Hematopoietic multipotent progenitor cell treated with erythropoietin and hydrocortisone succinate and interleukin-3 and kit ligand, for 17 days (in vitro differentiated cells): ENCODE measurements around the gene ITIH4.
A peak's percentile ranks its signal among the peaks of the same experiment; 100 is the strongest.

ENCODE experiments used
- DNase-seq: peaks from one replicate; pipeline ENCODE4 v3.0.0-alpha.2; 2015; ENCODE audit warnings: low spot score

ITIH4 gene

GRCh38 chr3:52830535-52831258 lies at the start of gene ITIH4:
Gene ITIH4, minus strand, starts transcription at chr3:52830672. Its CDS starts 30 bp downstream, at chr3:52830642.
- no peak for DNase-seq

- DNase-seq = no peak
Measured at GRCh38 chr3:52880047-52880446, 49.6 kb upstream of the ITIH4 start.

DNA sequence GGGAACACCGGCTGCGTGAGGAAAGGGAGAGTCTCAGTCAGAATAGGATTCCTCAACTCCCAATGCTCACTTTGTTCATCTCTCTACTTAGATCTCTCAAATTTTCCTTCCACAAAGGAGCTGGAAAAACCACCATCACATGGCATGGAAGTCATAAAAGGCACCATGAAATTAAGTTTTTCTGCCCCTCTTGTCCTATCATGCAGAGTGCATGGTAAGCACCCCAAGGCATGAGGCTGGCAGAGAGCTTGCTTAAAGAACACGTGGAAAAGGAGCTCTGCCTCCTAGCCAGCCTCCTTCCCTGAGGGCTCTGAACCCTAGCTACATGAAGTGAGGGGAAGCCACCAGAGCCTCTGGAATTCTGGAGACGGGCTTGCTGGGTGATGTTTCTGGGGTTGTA lies 49.1 kb upstream of the ITIH4 start:
- DNase-seq = no peak

- no peak for DNase-seq
Measured at GRCh38 chr3:52879090-52879489, 48.6 kb upstream of the ITIH4 start.

- DNase-seq = no peak
Measured at GRCh38 chr3:52877085-52877484, 46.6 kb upstream of the ITIH4 start.

GRCh38 chr3:52874864-52875587 lies 44.6 kb upstream of the ITIH4 start:
- no peak for DNase-seq

- no peak for DNase-seq
Measured at GRCh38 chr3:52874160-52874701, 43.8 kb upstream of the ITIH4 start.

DNA sequence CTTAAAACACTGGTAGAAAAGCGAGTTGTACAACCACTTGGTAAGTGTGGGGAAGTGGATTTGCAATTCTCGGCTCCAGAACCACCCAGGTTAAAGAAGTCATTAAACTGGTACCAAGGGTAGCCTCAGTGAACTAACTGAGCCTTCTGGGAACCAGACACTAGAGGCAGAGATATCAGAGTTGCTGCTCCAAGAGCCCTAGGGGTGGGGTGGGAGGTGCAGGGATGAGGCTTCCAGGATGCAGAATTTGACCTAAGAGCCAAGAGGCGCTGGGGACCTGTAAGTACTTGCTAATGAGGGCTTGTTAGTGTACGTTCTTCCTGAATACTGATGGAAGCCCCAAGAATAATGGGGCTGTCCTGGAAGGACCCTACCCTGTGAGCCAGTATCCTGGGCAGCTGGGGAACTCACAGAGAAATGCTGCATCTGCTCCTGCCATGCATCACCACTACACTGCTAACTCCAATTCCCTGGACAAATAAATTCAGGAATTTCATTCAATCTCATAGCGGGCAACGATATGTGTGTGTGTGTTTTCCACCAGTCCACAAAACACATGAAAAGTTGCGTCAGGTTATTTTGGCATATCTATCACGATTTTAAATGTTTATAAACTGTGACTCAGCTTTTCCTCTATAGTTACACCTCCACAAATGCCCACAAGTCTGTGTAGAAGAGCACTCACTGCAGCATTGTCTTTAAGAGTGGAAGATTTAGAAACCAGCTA lies 43.1 kb upstream of the ITIH4 start:
- no peak for DNase-seq

DNA sequence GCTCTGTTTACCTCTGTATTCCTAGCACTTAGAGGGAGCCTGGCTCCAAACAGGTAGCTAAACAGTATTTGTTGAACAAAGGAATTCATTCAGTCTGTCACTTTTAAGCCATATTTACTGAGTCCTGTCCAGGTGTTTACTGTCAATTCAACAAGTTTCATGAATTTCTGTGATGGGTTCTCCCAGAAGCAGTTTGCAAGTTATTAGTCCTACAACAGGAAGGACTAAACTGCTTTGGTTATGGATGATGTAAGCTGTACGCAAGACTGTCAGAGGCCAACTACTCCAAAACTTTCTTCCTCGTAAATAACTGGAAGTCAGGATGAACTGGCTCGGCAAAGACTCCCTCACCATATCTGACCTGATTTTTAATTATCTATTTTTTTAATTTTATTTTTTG lies 41.8 kb upstream of the ITIH4 start:
- no peak for DNase-seq

DNA sequence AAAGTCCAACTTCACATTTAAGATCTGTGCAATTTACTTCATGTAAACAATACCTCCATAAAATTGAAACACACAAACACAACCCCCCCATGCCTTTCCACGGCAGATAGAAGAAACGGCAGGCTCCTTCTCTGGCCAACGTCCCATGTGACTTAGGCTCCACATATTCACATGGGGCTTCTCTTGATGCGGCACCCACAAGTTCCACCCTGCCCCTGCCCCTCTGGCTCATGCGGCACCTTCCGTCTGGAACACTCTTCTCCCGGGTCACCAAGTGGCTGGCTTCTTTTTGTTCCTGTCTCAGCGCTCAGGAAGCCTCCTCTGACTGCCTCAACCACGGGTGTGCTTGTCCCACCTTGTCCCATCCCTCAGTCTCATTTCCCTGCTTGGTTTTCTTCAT lies 41.3 kb upstream of the ITIH4 start:
- DNase-seq = no peak

- no peak for DNase-seq
Measured at GRCh38 chr3:52870471-52870870, 40.0 kb upstream of the ITIH4 start.

DNA sequence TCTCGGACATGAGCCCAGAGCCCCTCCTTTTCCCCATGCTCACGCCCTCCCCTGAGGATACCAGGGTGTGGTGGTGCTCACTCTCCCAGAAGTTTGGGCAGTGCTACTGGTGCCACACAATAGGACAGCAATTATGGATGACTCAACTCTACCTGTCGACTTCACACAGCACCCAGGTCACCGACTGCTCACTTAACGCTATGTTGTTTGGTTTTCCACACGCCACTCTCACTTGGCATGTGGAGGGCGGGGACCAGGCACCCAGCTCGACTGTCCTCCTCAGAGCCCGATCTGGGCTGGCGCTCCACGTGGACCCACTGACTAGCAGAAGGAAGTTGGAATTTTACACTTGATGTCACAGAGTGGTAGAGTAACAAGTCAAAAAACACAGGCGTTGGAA lies 36.0 kb upstream of the ITIH4 start:
- DNase-seq = no peak

DNA sequence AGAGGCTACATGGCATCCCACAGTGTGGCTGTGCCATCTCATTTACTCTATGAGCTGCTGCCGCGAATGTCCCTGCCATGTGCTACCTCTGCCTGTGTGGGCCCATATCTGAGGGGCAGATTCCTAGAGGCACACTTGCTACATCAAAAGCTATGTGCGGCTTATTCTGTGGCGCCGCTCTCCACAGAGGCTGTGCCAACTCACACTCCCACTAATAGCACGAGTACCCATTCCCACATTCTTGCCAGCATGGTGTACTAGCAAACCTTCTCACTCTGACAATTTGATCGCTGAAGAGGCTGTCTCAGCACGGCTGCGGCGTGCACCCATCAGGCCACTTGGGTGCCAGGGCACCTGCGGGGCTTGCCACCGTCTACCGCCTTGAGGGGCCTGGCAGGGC lies 35.5 kb upstream of the ITIH4 start:
- no peak for DNase-seq

DNA sequence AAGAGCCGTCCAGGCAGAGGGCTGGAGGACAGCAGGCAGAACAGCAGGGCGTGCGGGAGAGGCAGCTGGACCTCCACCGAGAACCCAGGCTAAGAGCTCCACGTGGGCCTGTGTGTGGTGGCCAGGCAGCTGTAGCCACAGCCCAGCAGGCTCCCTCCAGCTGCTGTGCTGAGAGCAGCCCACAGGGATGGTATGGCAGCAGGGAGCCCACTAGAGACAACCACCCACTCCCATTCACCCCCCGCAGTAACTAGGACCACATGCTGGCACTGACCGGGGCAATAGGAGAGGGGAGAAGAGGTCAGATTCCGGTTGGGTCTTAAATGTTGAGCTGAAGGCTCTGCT lies 29.9 kb upstream of the ITIH4 start:
- DNase-seq = no peak

DNA sequence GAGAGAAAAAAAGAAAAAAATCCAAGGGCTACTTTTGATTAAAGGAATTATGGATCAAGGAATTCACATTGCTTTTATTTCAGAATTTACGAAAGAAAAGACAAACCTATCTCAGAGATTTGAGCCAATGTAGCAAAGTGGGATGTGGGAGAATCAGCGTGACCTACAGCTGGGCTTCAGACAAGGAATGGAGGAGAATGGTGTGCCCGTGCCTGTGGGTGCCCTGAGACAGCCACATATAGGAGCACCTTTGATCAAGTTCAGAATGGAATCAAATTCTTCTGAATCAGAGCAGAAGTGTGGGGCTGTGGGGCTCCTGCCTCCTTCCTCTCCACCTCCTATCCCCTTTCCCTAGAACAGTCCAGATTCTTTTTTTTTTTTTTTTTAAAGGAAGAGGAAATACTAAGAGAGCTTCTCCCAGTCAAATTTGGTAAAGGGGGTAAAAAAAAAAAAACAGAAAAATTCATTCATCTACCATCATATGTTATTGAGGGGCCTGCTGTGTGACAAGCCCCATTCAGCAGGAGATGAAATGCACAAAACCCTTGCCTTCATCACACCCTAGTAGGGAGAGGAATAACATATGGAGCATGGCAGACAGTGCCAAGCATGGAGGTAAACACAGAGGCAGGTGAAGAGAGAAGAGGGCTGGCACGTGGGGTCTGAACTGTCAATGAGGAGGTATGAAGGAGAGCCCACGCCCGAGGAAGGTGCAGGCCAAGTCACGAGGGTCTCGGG lies 29.4 kb upstream of the ITIH4 start:
- no peak for DNase-seq

DNA sequence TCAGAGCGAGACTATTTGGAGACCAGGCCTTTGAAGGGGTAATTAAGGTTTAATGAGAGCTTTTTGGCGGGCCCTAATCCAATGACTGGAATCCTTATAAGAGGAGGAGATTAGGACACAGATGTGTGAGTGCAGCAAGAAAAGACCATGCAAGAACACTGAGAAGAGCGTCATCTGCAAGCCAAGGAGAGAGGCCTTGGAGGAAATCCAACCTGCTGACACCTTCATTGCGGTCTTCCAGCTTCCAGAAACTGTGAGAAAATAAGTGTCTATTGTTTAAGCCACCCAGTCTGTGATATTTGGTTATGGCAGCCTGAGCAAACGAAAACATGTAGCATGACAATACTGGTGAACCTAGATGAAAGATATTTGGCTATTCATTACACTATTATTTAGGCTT lies 27.4 kb upstream of the ITIH4 start:
- no peak for DNase-seq

DNA sequence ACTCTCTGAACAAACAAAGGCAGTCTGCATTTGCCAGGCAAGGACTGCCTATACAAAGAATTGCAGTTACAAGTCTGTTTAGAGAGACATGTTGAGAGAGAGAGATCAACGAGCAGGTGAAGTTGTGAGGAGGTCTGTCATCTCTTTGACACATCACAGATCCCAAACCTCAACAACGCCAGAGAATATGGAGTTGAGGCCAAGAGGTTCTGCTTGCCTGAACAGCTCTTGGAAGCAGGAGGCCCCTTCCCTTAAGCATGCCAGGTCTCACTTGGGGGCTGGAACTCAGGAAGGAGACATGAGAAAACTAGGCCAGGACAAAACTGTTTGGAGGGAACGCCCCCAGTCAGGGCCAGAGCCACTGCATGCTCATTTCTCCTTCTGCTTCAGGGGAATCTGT lies 26.7 kb upstream of the ITIH4 start:
- DNase-seq = no peak

GRCh38 chr3:52856666-52857065 lies 26.2 kb upstream of the ITIH4 start:
- no peak for DNase-seq

DNA sequence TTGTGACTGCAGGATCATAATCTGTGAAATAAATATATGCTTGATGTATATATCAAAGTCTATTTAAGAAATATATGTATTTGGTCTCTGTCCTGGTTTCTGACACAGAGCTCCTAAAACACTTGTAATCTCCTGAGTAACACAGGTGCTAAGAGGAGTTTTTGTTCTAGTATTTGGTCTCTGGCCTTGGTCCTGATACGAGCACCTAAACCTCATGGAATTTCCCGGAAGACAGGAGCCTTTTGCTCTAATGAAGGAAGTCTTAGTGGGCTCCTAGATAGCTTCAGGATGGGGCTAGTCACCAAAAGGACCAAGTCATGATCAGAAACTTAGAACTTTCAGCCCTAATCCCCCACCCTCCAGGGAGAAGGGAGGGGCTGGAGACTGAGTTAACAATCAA lies 23.5 kb upstream of the ITIH4 start:
- no peak for DNase-seq

DNA sequence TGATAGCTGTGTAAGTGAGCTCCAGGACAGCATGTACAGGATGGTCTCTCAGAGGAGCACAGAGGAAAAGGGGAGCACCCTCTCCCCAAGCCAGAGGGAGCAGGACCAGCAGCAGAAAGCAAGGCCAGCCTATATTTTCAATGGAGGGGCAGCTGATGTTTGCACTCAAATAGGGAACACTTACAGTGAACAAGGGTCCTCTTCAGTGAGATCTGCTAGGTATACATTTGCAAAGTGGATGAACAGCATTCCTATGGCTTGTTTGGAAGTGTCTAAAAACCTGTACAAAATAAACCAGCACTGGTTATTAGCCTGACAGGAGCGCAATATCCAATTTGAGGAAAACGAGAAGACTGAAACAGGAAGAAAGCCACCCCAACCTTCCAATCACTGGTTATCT lies 21.9 kb upstream of the ITIH4 start:
- DNase-seq = no peak

DNA sequence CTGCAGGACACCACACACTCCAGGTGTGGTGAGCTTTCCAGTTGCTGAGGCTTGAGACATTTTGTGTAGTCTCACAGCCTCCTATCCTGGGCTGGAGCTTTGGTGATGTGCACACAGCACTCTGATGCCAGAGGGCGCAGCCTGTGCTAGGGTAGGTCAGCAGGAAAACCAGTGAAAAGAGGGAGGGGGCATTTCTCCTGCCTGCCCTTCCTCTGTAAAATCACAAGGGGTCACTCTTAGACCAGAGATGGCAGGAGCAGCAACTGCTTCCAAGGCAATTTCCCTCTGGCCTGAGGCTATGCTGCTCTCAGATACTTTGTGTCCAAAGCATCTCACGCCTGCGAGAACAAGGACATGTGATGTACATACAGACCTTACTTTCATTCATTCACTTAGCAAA lies 20.9 kb upstream of the ITIH4 start:
- peak; percentile 39 for DNase-seq

GRCh38 chr3:52849656-52850055 lies 19.2 kb upstream of the ITIH4 start:
- no peak for DNase-seq
